Measurements from ENCODE around the gene MAN1C1. TPM values are rescaled to one million over a fixed set of nuclear protein-coding genes. Genes with fewer than 3 reads are reported as not detected.

MAN1C1 gene
- total RNA-seq, 2 donors from 2014 or later, result 2.7 to 4.3 TPM

DNA sequence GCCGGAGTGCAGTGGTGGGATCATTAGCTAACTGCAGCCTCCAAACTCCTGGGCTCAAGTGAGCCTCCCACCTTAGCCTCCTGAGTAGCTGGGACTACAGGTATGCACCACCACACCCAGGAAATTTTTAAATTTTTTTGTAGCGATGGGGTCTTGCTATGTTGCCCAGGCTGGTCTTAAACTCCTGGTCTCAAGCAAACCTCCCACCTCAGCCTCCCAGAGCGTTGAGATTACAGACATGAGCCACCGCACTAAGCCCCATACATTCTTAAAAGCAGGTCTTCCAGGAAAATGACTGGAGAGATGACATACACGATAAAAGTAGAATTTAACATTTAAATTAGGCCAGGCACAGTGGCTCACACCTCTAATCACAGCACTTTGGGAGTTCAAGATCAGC, 216.6 kb downstream of the MAN1C1 start:
- no peak overlapping the region for H3K27ac ChIP-seq
- intact Hi-C loops (cut with DNase I), result no loop called here
- H3K36me3 ChIP-seq, result peaks cover 11% of the 10 kb centered on the region

More for the DNA sequence above, 216.6 kb downstream of the MAN1C1 start:
- no peaks in the 10 kb centered on the region for H3K27me3 ChIP-seq
- no peaks in the 10 kb centered on the region for H3K9me3 ChIP-seq
- no peaks in the 10 kb centered on the region for H3K4me1 ChIP-seq
- no peak overlapping the region for H3K4me3 ChIP-seq
- DNase-seq, result no peak
- TF ChIP-seq, protein P1, sequence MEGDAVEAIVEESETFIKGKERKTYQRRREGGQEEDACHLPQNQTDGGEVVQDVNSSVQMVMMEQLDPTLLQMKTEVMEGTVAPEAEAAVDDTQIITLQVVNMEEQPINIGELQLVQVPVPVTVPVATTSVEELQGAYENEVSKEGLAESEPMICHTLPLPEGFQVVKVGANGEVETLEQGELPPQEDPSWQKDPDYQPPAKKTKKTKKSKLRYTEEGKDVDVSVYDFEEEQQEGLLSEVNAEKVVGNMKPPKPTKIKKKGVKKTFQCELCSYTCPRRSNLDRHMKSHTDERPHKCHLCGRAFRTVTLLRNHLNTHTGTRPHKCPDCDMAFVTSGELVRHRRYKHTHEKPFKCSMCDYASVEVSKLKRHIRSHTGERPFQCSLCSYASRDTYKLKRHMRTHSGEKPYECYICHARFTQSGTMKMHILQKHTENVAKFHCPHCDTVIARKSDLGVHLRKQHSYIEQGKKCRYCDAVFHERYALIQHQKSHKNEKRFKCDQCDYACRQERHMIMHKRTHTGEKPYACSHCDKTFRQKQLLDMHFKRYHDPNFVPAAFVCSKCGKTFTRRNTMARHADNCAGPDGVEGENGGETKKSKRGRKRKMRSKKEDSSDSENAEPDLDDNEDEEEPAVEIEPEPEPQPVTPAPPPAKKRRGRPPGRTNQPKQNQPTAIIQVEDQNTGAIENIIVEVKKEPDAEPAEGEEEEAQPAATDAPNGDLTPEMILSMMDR (IDR thresholded peaks at IDR 0.05), result no peak
- H3K9ac ChIP-seq (ENCODE audit: low read depth in 2 of 2, low read length in 2 of 2), result no peak overlapping the region

Other genes with a start within 250 kb of the MAN1C1 start
- gene RHCE, start 196.0 kb upstream of the MAN1C1 start, total RNA-seq, result under 1 TPM; 0.27 to 0.32 TPM
- gene MACO1, start 185.9 kb upstream of the MAN1C1 start, total RNA-seq, result 10 to 100 TPM; 17.7 to 28.2 TPM
- gene LDLRAP1, start 73.2 kb upstream of the MAN1C1 start, total RNA-seq, result 10 to 100 TPM; 35.7 to 40.1 TPM
- 10 to 100 TPM; 39.6 to 43.3 TPM for gene SELENON, start 183.4 kb downstream of the MAN1C1 start, total RNA-seq
- gene MTFR1L, start 203.2 kb downstream of the MAN1C1 start, total RNA-seq, result 10 to 100 TPM; 36.3 to 48.6 TPM
- gene AUNIP, start 242.7 kb downstream of the MAN1C1 start, total RNA-seq, result 1 to 10 TPM; 1.2 to 4.8 TPM